SJSA1 (cell line): ENCODE measurements around the gene HSF4. TPM values are rescaled to one million over a fixed set of nuclear protein-coding genes. Genes with fewer than 3 reads are reported as not detected.

Experiments
- DNase-seq, 2 experiments: peaks; one replicate each; pipeline ENCODE4 v3.0.0-alpha.2; 2015 to 2020; ENCODE audit warnings: low spot score in 2 of 2, low read depth in 1 of 2
- H3K27ac ChIP-seq: fragments of 250-450 bp; sonication (Bioruptor Pico); 2 replicates; pipeline ENCODE4 v1.5.1; 2020; ENCODE audit warnings: mild to moderate bottlenecking, moderate library complexity
- H3K27me3 ChIP-seq: fragments of 250-450 bp; sonication (Bioruptor Pico); replicated peaks from 2 replicates; pipeline ENCODE4 v1.5.1; 2020; ENCODE audit warnings: mild to moderate bottlenecking, moderate library complexity
- H3K36me3 ChIP-seq: fragments of 250-450 bp; sonication (Bioruptor Pico); 2 replicates; pipeline ENCODE4 v1.5.1; 2020; ENCODE audit warnings: mild to moderate bottlenecking
- H3K4me1 ChIP-seq: fragments of 250-450 bp; sonication (Bioruptor Pico); replicated peaks from 2 replicates; pipeline ENCODE4 v1.6.1; 2021; ENCODE audit warnings: mild to moderate bottlenecking
- H3K4me3 ChIP-seq: fragments of 250-450 bp; sonication (Bioruptor Pico); 2 replicates; pipeline ENCODE4 v1.5.1; 2020; ENCODE audit warnings: mild to moderate bottlenecking
- H3K9me3 ChIP-seq: fragments of 250-450 bp; sonication (Bioruptor Pico); replicated peaks from 2 replicates; pipeline ENCODE4 v1.5.1; 2020; ENCODE audit warnings: mild to moderate bottlenecking
- total RNA-seq: library from RNA; depleted of rRNA; stranded (reverse); fragments of >200 nt; shearing (Covaris generic); gene quantifications from 2 replicates; pipeline ENCODE4 v1.2.3, GENCODE V29; 2014

HSF4 gene
- total RNA-seq, 1 experiment from 2014 or later: 12.8 TPM

GRCh38 chr16:67167588-67167987 lies 3.0 kb downstream of the HSF4 start:
- peaks cover 19% of the 10 kb centered on the region for H3K4me1 ChIP-seq
- H3K27me3 ChIP-seq: no peaks in the 10 kb centered on the region
- H3K9me3 ChIP-seq: no peaks in the 10 kb centered on the region
- no peak for DNase-seq
- peaks cover 6% of the 10 kb centered on the region; the same call in 1 of the 2 replicates for H3K36me3 ChIP-seq
- H3K27ac ChIP-seq: no peak overlapping the region
- H3K4me3 ChIP-seq: no peak overlapping the region

DNA sequence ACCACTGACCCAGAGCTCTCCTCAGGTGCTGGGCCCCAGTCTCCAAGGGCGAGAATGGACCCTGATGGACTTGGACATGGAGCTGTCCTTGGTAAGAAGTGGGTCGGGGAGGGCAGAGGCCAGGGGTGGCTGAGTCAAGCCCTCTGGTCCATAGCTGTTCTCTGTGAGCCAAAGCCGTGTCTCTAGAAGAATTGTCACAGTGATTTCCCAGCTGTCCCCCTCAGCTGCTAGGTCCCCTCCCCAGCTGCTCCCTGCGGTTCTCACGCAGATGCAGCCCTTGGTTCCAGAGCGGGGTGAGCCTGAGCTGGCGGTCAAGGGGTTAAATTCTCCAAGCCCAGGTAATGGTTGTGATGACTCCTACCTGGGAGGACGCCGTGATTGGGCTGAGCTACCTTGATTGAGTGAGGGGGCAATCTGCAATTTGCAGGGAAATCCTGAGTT lies 4.5 kb downstream of the HSF4 start:
- DNase-seq: no peak
- no peaks in the 10 kb centered on the region for H3K27me3 ChIP-seq
- no peaks in the 10 kb centered on the region for H3K9me3 ChIP-seq
- peaks cover 29% of the 10 kb centered on the region for H3K4me1 ChIP-seq
- H3K4me3 ChIP-seq: no peak overlapping the region
- H3K27ac ChIP-seq: no peak overlapping the region
- H3K36me3 ChIP-seq: no peaks in the 10 kb centered on the region

GRCh38 chr16:67169642-67170167 lies 5.2 kb downstream of the HSF4 start:
- Histone ChIP-seq H3K36me3 (peaks cover 2% of the 10 kb centered on the region), H3K4me1 (peaks cover 36% of the 10 kb centered on the region), H3K9me3 (no peaks in the 10 kb centered on the region), H3K27me3 (no peaks in the 10 kb centered on the region), H3K27ac (peak overlapping the region; percentile 92; the same call in 1 of the 2 replicates), H3K4me3 (peak overlapping the region; percentile 42)
- no peak for DNase-seq

GRCh38 chr16:67170168-67170948 lies 5.8 kb downstream of the HSF4 start, which contains the start of gene NOL3:
TSS of gene NOL3 (plus strand) at chr16:67170538.
- Histone ChIP-seq H3K36me3 (peaks cover 8% of the 10 kb centered on the region), H3K9me3 (no peaks in the 10 kb centered on the region), H3K4me3 (peak within 1 kb of the TSS; percentile 42), H3K27me3 (no peaks in the 10 kb centered on the region), H3K27ac (peak within 1 kb of the TSS; percentile 92), H3K4me1 (peaks cover 39% of the 10 kb centered on the region)
- peak; percentile 81 to 90 for DNase-seq

- no peaks in the 10 kb centered on the region for H3K27me3 ChIP-seq
- H3K9me3 ChIP-seq: no peaks in the 10 kb centered on the region
- peaks cover 11% of the 10 kb centered on the region for H3K36me3 ChIP-seq
- no peak for DNase-seq
- peak overlapping the region; percentile 92 for H3K27ac ChIP-seq
- H3K4me3 ChIP-seq: peak overlapping the region; percentile 42
- peaks cover 39% of the 10 kb centered on the region for H3K4me1 ChIP-seq
Measured at GRCh38 chr16:67170949-67171649, 6.6 kb downstream of the HSF4 start.

- peak overlapping the region; percentile 37 for H3K4me3 ChIP-seq
- no peak overlapping the region for H3K27ac ChIP-seq
- peaks cover 15% of the 10 kb centered on the region for H3K36me3 ChIP-seq
- H3K9me3 ChIP-seq: no peaks in the 10 kb centered on the region
- H3K27me3 ChIP-seq: no peaks in the 10 kb centered on the region
- peaks cover 39% of the 10 kb centered on the region for H3K4me1 ChIP-seq
- DNase-seq: no peak
Measured at GRCh38 chr16:67173323-67173722, 8.8 kb downstream of the HSF4 start.

DNA sequence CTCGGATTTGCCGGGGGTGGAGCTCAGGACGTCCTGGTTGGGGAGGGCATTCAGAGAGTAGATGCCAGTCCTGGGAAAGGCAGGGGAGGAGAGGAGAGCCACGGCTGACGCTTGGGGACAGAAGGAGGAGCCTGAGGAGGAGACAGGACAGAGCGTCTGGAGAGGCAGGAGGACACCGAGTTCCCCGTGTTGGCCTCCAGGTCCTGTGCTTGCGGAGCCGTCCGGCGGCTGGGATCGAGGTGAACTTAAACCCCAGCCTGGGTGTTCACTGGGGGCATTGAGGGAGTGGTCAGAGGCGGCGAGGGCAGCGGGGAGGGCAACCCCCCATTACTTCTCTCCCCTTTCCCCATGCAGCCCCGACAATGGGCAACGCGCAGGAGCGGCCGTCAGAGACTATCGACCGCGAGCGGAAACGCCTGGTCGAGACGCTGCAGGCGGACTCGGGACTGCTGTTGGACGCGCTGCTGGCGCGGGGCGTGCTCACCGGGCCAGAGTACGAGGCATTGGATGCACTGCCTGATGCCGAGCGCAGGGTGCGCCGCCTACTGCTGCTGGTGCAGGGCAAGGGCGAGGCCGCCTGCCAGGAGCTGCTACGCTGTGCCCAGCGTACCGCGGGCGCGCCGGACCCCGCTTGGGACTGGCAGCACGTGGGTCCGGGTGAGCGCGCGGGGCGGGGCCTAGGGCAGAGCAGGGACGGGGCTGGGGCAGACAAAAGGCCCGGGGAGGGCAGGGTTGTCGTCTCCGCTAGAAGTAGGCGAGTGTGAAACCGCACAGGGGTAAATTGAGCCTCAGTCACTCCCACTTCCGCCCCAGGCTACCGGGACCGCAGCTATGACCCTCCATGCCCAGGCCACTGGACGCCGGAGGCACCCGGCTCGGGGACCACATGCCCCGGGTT lies 9.5 kb downstream of the HSF4 start:
- Histone ChIP-seq H3K9me3 (no peaks in the 10 kb centered on the region), H3K27me3 (no peaks in the 10 kb centered on the region), H3K4me3 (peak overlapping the region; percentile 37), H3K27ac (no peak overlapping the region), H3K36me3 (peaks cover 15% of the 10 kb centered on the region), H3K4me1 (peaks cover 39% of the 10 kb centered on the region)
- DNase-seq: peak; percentile 74 to 88

DNA sequence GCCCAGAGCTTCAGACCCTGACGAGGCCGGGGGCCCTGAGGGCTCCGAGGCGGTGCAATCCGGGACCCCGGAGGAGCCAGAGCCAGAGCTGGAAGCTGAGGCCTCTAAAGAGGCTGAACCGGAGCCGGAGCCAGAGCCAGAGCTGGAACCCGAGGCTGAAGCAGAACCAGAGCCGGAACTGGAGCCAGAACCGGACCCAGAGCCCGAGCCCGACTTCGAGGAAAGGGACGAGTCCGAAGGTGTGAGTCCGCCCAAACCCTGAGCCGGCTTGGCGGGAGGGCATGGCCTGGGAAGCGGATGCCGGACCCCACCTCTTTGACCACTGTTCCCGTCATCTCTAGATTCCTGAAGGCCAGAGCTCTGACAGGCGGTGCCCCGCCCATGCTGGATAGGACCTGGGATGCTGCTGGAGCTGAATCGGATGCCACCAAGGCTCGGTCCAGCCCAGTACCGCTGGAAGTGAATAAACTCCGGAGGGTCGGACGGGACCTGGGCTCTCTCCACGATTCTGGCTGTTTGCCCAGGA lies 10.2 kb downstream of the HSF4 start:
- Histone ChIP-seq H3K36me3 (peaks cover 18% of the 10 kb centered on the region), H3K9me3 (no peaks in the 10 kb centered on the region), H3K4me3 (peak overlapping the region; percentile 37), H3K27ac (no peak overlapping the region), H3K4me1 (peaks cover 34% of the 10 kb centered on the region), H3K27me3 (no peaks in the 10 kb centered on the region)
- DNase-seq: no peak

DNA sequence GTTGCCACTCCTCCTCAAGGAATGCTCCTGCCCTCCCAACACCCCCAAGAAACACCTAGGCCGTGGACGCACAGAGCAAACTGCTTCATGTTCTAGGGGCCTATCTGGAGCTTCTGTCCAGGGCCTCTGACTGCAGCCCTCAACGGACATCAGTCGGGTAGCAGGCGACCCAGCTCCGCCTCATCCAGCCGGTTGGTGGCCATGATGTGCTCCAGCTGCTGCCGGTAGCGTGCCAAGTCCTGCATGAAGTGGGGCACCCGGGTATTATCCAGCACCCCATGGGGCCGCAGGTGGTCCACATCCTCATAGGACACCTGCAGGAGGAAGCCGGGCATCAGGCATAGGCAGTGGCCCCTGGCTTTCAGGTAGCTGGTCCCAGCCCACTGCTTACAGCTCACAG lies 12.1 kb downstream of the HSF4 start:
- Histone ChIP-seq H3K4me1 (peaks cover 20% of the 10 kb centered on the region), H3K9me3 (no peaks in the 10 kb centered on the region), H3K4me3 (no peak overlapping the region), H3K27ac (no peak overlapping the region), H3K36me3 (peaks cover 18% of the 10 kb centered on the region), H3K27me3 (no peaks in the 10 kb centered on the region)
- DNase-seq: no peak

DNA sequence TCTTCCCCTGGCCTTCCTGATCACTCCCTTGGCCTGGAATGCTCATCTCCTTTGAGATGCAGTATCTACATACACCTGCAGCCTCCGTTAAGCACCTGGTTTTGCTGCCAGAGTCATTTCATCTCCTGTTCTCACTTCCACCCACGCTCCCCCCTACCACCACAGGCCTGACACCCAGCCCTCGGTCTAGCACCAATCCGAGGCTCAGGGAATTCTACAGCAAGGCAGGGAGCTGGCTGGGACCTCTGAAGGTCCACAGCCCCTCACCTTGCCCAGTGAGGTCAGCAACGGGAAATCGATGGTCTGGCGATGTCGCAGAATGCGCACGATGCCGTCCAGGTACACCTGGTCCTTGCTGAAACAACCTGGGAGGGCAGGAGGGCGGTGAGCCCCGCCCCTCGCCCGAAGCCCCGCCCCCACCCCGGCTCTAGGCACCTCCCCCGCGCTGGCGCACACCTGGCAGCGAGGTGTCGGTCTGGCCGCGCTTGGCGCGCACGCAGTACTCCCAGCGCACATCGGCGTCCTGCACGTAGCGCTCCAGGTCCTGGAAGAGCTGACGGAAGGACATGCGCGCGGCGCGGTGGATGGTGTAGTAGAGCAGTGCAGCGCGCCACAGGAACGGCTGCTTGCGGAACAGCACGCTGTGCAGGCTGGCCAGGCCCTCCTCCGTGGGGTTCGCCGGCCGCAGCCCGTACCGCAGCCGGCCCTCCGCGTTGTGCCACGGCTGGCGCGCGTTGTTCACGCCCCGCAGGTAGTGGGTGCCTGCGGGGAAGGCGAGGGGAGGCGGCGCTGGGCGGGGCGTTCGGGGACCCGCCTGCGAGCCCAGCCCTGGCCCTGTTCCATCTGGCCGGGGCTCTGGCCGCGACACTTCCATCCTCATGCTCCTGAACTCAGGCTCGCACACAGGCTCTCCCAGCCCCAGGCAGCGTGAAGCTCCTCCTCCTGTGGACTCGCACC lies 13.5 kb downstream of the HSF4 start:
- Histone ChIP-seq H3K4me1 (peaks cover 26% of the 10 kb centered on the region), H3K27ac (no peak overlapping the region), H3K36me3 (peaks cover 18% of the 10 kb centered on the region), H3K4me3 (no peak overlapping the region), H3K27me3 (no peaks in the 10 kb centered on the region), H3K9me3 (no peaks in the 10 kb centered on the region)
- DNase-seq: no peak

GRCh38 chr16:67179421-67180080 lies 15.0 kb downstream of the HSF4 start:
- Histone ChIP-seq H3K27me3 (no peaks in the 10 kb centered on the region), H3K27ac (no peak overlapping the region), H3K36me3 (peaks cover 20% of the 10 kb centered on the region), H3K4me3 (no peak overlapping the region), H3K9me3 (no peaks in the 10 kb centered on the region), H3K4me1 (peaks cover 20% of the 10 kb centered on the region)
- DNase-seq: no peak

- Histone ChIP-seq H3K27ac (no peak overlapping the region), H3K4me3 (no peak overlapping the region), H3K9me3 (no peaks in the 10 kb centered on the region), H3K36me3 (peaks cover 14% of the 10 kb centered on the region), H3K4me1 (peaks cover 21% of the 10 kb centered on the region), H3K27me3 (no peaks in the 10 kb centered on the region)
- DNase-seq: no peak
Measured at GRCh38 chr16:67180166-67180565, 15.6 kb downstream of the HSF4 start.
